Measurements from ENCODE around the gene LRRC3.

Gene LRRC3

GRCh38 chr21:44506279-44507255, 51.3 kb downstream of the LRRC3 start:
- TF ChIP-seq CTCF (IDR thresholded peaks at IDR 0.05; ENCODE audit: low read depth, low read length): no peak
- DNase-seq (ENCODE audit: low read depth, low spot score): no peak
- in situ Hi-C loops (cut with HindIII; ENCODE audit: low sequenced_read_pairs): no loop called here
- no peak overlapping the region for H3K4me3 ChIP-seq (ENCODE audit: low read depth, low read length)

GRCh38 chr21:44507673-44508425, 52.5 kb downstream of the LRRC3 start:
- DNase-seq (ENCODE audit: low read depth, low spot score): no peak
- no peak overlapping the region for H3K4me3 ChIP-seq (ENCODE audit: low read depth, low read length)
- no peak for TF ChIP-seq CTCF (IDR thresholded peaks at IDR 0.05; ENCODE audit: low read depth, low read length)
- in situ Hi-C loops (cut with HindIII; ENCODE audit: low sequenced_read_pairs): no loop called here

DNA sequence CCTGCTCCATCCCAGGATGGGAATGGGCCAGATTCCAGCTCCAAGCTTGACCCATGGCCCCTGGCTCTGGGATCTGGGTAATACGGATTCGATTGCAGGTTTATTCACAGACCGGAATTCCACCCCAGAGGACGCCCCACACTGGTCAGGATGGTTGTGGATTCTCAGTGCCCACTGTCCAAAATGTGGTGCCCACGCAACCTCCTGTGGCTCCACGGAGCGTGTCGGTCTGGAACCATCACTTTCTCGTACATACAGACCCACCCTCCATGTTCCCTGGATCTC, 53.1 kb downstream of the LRRC3 start:
- DNase-seq (ENCODE audit: low read depth, low spot score): no peak
- no peak for TF ChIP-seq CTCF (IDR thresholded peaks at IDR 0.05; ENCODE audit: low read depth, low read length)
- H3K4me3 ChIP-seq (ENCODE audit: low read depth, low read length): no peak overlapping the region
- in situ Hi-C loops (cut with HindIII; ENCODE audit: low sequenced_read_pairs): no loop called here

DNA sequence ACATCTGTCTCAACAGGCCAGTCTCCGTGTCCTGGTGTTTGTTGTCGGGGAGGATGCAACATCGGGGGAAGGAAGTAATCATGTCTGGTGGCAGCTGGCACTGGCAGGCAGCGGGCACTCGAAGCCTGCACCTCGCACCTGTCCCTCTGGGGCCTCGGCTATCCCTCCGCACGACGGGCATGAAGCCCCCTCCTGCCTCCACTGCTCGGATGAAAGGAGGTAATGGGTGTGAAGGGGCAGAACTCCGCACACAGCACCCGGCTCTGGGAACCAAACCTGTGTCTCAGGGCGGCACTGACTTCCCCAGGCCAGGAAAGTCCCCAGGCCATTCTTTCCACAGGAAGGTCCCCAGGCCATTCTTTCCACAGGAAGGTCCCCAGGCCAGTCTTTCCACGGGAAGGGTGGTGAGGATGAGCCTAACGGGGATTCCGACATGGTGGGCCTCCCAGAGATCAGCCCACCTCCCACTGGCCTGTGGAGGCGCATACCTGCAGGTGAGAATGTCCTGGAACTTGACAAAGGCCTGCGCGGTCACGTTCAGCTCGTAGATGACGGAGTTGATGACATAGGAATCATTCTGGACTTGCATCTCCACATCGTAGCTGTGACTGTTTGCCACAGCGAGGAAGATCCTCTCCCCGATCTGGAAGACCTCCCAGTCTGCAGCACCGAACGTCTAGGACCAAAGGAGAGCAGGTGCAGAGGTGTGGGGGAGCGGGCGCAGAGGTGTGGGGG, 53.6 kb downstream of the LRRC3 start:
- H3K4me3 ChIP-seq (ENCODE audit: low read depth, low read length): no peak overlapping the region
- in situ Hi-C loops (cut with HindIII; ENCODE audit: low sequenced_read_pairs): no loop called here
- no peak for TF ChIP-seq CTCF (IDR thresholded peaks at IDR 0.05; ENCODE audit: low read depth, low read length)
- DNase-seq (ENCODE audit: low read depth, low spot score): no peak

DNA sequence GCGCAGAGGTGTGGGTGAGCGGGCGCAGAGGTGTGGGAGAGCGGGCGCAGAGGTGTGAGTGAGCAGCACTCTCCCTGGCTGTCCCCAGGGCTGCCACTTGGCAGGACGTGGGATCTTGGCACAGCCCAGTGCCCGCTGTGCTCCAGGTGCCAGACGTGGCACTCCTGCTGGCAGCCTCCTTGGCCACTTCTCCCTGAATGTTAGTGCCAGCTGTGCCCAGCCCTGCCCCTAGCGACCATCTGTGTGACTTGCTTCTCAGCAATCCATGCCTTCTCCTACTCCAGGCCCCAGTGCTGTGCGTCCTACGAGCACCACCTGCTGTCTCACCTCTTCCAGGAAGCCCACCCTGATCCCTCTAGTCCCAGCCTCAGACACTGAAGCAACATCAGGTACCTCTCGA, 54.2 kb downstream of the LRRC3 start:
- TF ChIP-seq CTCF (IDR thresholded peaks at IDR 0.05; ENCODE audit: low read depth, low read length): no peak
- DNase-seq (ENCODE audit: low read depth, low spot score): no peak
- in situ Hi-C loops (cut with HindIII; ENCODE audit: low sequenced_read_pairs): no loop called here
- no peak overlapping the region for H3K4me3 ChIP-seq (ENCODE audit: low read depth, low read length)

DNA sequence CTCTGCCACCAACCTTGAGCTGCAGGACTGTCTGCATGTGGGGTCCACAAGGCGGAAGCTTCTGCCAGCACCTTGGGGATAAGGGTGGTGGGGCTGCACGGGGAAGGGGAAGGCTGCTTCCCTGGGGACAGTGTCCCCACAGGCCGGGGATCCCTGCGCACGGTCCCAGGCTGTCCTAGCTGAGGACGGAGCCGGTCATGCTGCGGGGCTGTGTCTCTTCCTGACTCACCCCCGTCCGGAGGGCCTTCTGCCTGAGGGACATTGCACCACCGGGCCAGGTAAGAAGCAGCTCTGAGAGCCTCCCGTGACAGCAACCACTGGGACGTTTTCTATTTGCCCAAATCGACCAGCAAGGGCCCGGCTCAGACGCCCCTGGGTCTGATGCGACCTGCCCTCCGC, 54.8 kb downstream of the LRRC3 start:
- no peak for DNase-seq (ENCODE audit: low read depth, low spot score)
- H3K4me3 ChIP-seq (ENCODE audit: low read depth, low read length): no peak overlapping the region
- no peak for TF ChIP-seq CTCF (IDR thresholded peaks at IDR 0.05; ENCODE audit: low read depth, low read length)
- in situ Hi-C loops (cut with HindIII; ENCODE audit: low sequenced_read_pairs): no loop called here
